Measurements from ENCODE around the gene SVOP.

SVOP gene

DNA sequence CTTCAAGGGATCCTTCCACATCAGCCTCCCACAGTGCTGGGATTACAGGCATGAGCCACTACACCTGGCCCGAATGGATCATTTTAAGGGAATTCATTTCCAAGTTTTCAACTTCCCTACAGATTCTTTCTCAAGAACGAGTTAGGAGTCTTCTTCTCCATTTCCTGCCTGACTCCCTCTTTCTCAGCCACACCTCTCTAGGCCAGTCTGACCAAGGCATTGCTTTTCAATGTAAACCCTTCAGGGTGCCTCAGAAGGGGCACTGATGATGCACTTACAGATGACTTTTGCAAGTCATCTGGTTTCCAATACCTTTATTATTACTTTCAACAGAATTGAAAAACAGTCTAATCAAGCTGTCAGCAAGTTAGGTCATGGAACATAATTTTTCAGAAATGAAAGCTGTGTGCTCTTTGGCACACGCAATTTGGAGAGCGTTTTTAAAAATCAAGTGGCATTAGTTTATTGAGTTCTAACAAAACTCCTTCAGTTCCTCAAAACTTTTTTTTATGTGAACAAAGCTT lies 47.2 kb downstream of the SVOP start:
- no peak for DNase-seq (ENCODE audit: low read depth)

DNA sequence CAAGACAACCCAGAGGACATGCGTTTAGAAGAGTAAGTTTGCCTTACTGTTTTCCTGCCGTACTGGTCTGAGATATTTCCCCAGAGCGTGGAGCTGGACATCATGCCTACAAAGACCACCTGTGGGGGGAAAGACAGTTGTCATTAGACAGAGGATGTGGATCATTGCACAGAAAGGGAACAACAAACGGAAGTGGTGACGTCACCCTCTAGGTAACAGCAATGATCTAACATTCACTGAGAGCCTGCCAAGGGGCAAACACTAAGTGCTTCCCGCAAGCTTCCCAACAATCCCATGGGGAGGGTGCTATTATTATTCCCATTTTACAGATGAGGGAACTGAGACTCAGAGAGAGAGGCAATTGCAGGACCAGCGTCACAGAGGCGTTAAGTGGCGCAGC lies 48.5 kb downstream of the SVOP start:
- no peak for DNase-seq (ENCODE audit: low read depth)

- no peak for DNase-seq (ENCODE audit: low read depth)
Measured at GRCh38 chr12:108969622-108970021, 51.2 kb downstream of the SVOP start.

DNA sequence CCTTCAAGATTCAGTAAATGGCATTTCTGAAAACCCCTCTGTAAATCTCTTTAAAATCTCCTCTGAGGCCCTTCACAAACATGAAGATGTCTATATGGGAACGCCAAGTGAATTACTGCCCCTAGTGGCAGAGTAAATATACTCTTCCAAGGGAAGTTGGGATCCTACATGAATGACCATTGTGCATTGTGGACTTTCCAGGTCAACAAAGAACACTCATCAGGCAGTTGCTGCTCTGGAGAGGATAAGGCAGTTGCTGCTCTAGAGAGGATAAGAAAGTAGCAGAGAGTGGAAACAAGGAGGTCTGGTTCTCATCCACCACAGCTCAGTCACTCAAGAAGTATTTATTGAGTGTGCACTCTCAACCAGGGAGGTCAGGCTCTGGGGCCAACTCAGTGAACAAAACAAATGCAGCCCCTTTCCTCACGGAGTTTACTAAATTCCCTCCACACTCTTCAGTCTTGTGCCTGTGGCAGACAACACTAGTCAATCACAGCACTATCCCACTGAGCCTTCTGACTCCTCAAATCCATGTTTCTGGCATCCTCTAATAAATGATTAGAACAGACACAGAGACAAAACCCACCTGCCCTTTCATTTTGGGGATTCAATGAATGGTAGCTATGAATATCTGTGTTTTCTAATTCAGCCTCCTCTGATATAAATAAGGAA lies 52.9 kb downstream of the SVOP start:
- no peak for DNase-seq (ENCODE audit: low read depth)

- no peak for DNase-seq (ENCODE audit: low read depth)
Measured at GRCh38 chr12:108966378-108967151, 54.3 kb downstream of the SVOP start.

- DNase-seq (ENCODE audit: low read depth) = no peak
Measured at GRCh38 chr12:108965886-108966285, 55.0 kb downstream of the SVOP start.

DNA sequence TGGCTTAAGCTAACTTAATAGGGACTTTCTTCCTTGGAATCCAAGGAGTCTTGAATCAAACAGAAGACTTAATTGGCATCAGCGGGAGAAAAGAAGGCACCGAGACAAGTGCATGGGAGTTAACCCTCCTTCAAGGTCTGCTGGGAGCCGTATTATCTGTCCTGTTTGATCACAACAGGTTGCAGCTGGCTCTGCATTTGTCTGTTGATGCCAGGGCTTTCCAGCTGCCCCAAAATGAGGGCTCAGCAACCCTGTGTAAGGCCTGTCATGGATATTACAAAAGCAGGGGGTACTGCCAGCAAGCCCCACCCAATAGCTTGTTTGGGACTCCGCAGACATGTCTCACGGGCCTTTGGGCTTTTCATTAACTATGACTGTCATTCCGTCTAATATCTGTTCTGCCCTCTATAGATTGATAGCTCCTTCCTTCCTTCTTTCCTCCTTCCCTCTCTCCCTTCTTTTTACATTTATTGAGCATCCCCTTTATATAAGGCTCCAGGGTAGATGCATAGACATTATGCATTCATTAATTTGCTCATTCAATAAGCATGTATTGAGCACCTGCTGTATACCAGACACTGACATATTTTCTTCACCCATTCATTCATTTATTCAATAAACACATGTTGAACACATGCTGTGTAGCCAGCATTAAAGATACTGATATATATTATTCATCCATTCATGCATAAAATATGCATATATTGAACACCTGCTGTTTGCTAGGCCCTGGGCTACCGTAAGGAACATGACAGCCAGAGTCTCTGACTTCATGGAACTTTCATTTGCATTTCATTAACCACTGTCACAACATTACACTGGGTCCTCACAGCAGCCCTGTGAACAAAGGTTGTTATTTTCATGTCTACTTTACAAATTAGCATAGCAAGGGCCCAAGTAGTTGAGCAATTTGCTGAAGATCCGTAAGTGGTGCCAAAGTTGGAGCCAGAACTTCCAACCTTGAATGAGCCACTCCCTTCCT lies 56.2 kb downstream of the SVOP start:
- DNase-seq (ENCODE audit: low read depth) = no peak

GRCh38 chr12:108962256-108962655 lies 58.6 kb downstream of the SVOP start:
- DNase-seq (ENCODE audit: low read depth) = no peak

DNA sequence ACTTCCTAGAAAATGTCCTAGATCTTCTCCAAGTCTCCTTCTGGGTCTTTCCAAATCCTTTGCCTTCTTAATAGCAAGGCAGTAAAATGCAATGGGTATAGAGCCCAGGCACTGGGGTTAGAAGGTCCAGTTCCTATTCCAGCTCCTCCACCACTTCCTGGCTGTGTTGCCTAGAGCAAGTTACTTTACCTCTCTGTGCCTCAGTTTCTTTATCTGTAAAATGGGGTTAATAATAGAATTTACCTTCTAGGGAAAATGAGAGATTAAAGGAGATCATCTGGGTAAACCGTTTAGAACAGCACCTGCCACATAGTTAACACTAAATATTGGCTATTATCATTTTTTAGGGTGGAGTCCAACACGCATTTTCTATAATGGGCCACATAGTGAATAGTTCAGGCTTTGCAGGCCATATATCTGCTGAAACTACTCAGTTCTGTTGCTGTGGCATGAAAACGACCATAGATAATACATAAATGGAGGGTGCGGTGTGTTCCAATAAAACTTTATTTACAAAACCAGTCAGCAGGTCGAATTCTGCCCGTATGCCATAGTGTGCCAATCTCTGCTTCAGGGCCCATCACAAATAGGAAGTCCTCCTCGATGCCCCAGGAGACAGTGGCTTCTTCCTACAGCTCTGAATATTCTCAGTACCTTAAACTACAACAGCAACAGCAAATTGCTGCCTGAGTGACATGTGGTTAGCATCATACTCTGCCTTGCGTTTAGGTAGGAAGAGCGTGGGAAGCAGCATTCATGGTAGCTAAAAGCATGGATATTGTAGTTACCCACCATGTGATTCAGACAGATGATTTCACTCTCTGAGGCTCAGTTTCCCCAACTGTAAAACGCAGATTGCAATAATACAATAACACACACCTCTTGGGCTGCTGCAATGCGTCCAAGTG lies 60.9 kb downstream of the SVOP start:
- DNase-seq (ENCODE audit: low read depth) = no peak

GRCh38 chr12:108955225-108955835 lies 65.5 kb downstream of the SVOP start:
- DNase-seq (ENCODE audit: low read depth) = no peak

DNA sequence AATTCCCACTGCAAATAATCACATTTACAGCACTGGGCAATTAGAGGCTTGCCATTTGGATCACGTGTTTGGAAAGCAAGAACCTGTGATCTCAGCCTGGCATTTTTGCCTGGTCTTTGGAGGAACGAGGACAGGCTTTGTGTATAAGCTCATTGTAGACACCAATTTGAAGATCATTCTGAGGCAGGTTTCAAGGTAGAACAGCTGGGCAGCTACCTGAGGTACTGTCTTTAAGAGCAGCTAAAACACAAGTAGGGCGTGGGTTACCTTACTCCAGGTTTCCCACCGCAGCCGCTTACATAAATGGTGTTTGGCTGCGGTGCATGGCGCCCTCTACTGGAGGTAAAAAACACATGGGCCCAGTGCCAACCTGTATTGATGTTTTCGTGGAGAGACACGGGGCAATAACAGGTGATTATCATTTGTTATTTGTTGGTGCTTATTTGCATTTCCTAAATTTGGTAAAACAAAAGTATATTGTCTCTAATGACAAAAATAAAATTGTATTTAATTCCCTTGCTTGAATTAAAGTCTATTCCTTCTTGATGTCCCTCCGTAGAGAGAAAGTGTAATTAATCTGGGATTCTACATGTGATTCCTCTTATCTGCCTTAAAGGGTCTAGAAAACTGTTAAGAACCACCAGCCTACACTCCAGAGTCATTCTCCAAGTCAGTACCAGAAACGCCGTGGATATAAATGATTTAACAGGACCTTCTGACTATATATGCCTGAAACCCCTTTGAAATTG lies 69.7 kb downstream of the SVOP start:
- peak; percentile 33 for DNase-seq (ENCODE audit: low read depth)

- DNase-seq (ENCODE audit: low read depth) = no peak
Measured at GRCh38 chr12:108949976-108950375, 70.9 kb downstream of the SVOP start.

DNA sequence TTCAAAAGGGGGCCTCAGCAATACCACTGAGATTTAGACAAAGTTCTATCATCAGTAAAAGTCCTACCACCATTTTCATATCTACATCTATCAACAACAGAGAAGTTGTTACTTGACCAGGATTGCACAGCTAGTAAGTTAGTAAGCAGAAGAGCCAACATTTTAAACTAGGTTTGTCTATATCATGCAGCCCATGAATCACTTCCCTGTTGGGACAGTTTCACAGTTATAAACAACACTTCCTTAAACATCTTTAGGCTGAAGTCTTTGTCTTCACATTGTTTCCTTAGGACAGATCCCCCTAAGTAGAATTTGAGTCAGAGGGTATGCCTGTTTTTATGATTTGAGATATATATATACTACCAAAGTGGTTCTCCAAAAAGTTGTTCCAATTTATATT lies 72.5 kb downstream of the SVOP start:
- no peak for DNase-seq (ENCODE audit: low read depth)

DNA sequence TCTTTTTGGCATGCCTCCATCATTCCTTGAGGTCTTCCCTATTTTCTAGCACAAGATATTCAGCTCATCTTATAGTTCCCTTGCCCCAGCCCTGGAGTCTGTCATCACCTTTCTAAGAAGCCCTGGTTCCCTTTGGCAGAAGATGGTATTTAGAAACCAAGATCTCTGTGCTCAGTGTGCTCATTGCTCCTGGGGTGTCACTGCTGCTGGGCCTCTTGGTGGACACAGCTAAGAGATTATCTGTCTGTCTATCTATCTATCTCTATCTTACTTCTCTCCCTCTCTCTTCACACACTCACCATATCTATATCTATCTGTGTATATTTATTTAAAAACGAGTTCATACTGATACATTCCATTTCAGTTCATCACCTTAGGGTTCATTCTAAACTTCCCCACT lies 73.8 kb downstream of the SVOP start:
- DNase-seq (ENCODE audit: low read depth) = no peak

DNA sequence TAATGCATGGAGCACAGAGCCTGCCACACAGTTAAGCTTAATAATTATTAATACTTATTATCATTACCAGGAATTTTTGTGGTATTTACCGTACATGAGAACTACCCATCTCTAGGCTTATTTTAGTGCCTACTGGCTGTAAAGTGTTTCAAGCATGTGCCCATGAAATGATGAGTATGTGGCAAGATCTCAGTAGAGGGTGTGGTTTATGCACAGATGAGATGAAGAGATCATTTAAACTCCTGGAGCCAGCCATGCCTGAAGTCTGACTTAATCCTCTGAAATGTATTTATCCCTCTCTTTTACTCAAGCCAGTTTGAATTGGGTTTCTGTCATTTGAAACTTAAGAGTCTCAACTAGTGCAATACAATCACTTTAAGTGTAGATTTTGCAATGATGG lies 80.7 kb downstream of the SVOP start:
- no peak for DNase-seq (ENCODE audit: low read depth)

DNA sequence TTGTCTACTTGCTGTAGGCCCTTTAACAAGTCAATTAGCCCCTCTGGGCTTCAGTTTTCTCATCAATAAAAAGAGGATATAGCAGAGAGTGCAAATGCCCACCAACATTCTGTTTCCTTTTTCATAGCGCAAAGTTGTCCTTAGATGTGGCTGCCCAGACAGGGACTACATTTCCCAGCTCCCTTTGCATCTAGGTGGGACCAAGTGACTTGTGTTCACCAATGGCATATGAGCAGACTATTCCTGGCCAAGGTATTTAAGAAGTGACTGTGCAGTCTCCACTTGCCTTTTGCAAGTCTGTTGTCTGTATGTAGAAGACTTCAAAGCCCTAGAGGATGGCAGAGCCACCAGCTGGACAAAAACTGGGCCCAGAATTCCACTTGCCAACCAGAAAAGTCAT lies 81.3 kb downstream of the SVOP start:
- DNase-seq (ENCODE audit: low read depth) = no peak

- DNase-seq (ENCODE audit: low read depth) = no peak
Measured at GRCh38 chr12:108938247-108938924, 82.5 kb downstream of the SVOP start.

DNA sequence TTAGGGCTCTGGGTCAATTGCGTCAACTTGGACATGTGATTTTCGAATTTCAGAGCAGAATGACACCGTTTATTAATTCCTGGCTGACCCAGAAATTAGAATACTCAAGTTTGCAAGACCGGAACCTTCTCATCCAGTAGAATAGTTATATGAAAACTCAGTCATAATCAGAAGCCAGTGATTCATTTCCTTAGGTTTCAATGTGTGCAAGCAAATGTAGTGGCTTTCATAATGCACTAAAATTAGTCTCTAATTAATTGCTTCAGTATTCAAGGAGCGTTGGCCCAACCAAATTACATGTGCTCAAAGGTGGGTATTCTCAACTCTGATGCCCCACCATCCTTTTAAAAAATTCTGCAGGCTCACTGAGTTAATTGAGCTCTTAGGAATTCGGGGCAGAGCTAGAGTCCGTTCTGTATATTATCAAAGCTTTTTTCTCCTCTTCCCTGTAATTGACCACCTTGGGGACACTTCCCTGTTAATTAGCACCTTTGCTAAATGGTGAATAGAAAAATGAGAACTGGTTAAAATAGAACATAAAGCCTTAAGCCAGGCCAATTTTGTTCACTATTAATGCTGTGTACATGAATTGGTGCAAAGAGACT lies 85.6 kb downstream of the SVOP start:
- no peak for DNase-seq (ENCODE audit: low read depth)

GRCh38 chr12:108933949-108934348 lies 86.9 kb downstream of the SVOP start:
- no peak for DNase-seq (ENCODE audit: low read depth)
